Loucy (cell line): ENCODE measurements around the gene RALGPS2.
"Not testable (repeated sequence)": the region's sequence is repeated elsewhere in the genome, so short reads cannot be mapped to it uniquely, and the experiment has no call there.

ENCODE experiments used
- H2AFZ ChIP-seq: fragments of 200-600 bp; sonication (generic); 2 replicates; pipeline ENCODE4 v1.6.0; 2016; ENCODE audit warnings: antibody characterized with exemption, mild to moderate bottlenecking, low read length, moderate library complexity
- H3F3A ChIP-seq: fragments of 200-600 bp; 2 replicates; pipeline ENCODE4 v1.6.0; 2016; ENCODE audit warnings: antibody characterized with exemption, low read depth, mild to moderate bottlenecking
- H3K27me3 ChIP-seq: fragments of 200-600 bp; sonication (generic); 2 replicates; pipeline ENCODE4 v1.6.1; 2014; ENCODE audit warnings: low read length, mild to moderate bottlenecking; ENCODE audit not compliant: insufficient read depth, poor library complexity, severe bottlenecking
- H3K36me3 ChIP-seq: fragments of 200-600 bp; sonication (generic); 2 replicates; pipeline ENCODE4 v1.6.1; 2016; ENCODE audit warnings: low read length; ENCODE audit not compliant: insufficient read depth
- H3K4me1 ChIP-seq: fragments of 200-600 bp; sonication (generic); 2 replicates; pipeline ENCODE4 v1.5.1; 2014; ENCODE audit warnings: low read length, mild to moderate bottlenecking; ENCODE audit not compliant: insufficient read depth, poor library complexity, severe bottlenecking
- H3K4me2 ChIP-seq: fragments of 200-600 bp; sonication (generic); 2 replicates; pipeline ENCODE4 v1.6.0; 2014; ENCODE audit warnings: antibody characterized with exemption, low read length, low read depth, mild to moderate bottlenecking; ENCODE audit not compliant: poor library complexity, severe bottlenecking
- H3K4me3 ChIP-seq: fragments of 200-600 bp; sonication (generic); 2 replicates; pipeline ENCODE4 v1.5.1; 2014; ENCODE audit warnings: low read length, mild to moderate bottlenecking, mixed read lengths; ENCODE audit not compliant: poor library complexity, severe bottlenecking
- H3K79me2 ChIP-seq: fragments of 200-600 bp; sonication (generic); 2 replicates; pipeline ENCODE4 v1.6.1; 2014; ENCODE audit warnings: low read length; ENCODE audit not compliant: insufficient read depth
- H3K9ac ChIP-seq: fragments of 200-600 bp; sonication (generic); 2 replicates; pipeline ENCODE4 v1.6.0; 2014; ENCODE audit warnings: mild to moderate bottlenecking, low read depth, low read length, moderate library complexity; ENCODE audit not compliant: poor library complexity, severe bottlenecking
- H3K9me2 ChIP-seq: fragments of 200-600 bp; sonication (generic); replicated peaks from 2 replicates; pipeline ENCODE4 v1.6.1; 2016; ENCODE audit warnings: low read depth, low read length, mixed read lengths
- H3K9me3 ChIP-seq: fragments of 200-600 bp; sonication (generic); 2 replicates; pipeline ENCODE4 v1.6.1; 2014; ENCODE audit warnings: mild to moderate bottlenecking, antibody characterized with exemption, low read length, low read depth; ENCODE audit not compliant: insufficient read depth
- H4K20me1 ChIP-seq: fragments of 200-600 bp; sonication (generic); 2 replicates; pipeline ENCODE4 v1.6.0; 2014; ENCODE audit warnings: antibody characterized with exemption, low read length, mild to moderate bottlenecking; ENCODE audit not compliant: insufficient read depth, poor library complexity, severe bottlenecking
- CTCF ChIP-seq: fragments of 200-600 bp; sonication (generic); conservative IDR thresholded peaks from 2 replicates; pipeline ENCODE4 v1.5.1; 2014; ENCODE audit warnings: mild to moderate bottlenecking, antibody characterized with exemption, low read length
- EZH2phosphoT487 ChIP-seq: fragments of 200-600 bp; IDR thresholded peaks from 2 replicates; pipeline ENCODE4 v1.6.1; 2018; ENCODE audit warnings: antibody characterized with exemption, mild to moderate bottlenecking, moderate library complexity, borderline replicate concordance

RALGPS2 gene

GRCh38 chr1:178947677-178947981 lies 222.6 kb downstream of the RALGPS2 start:
- Histone ChIP-seq H3F3A (no peaks in the 10 kb centered on the region), H3K9me3 (no peaks in the 10 kb centered on the region), H3K4me2 (no peak overlapping the region), H3K4me1 (peaks cover 6% of the 10 kb centered on the region), H3K36me3 (no peaks in the 10 kb centered on the region), H2AFZ (no peak overlapping the region), H4K20me1 (no peaks in the 10 kb centered on the region), H3K79me2 (no peaks in the 10 kb centered on the region), H3K9me2 (no peaks in the 10 kb centered on the region), H3K4me3 (no peak overlapping the region), H3K27me3 (no peaks in the 10 kb centered on the region), H3K9ac (no peak overlapping the region)
- TF ChIP-seq CTCF (no peak), EZH2phosphoT487 (no peak)

GRCh38 chr1:178948676-178949075 lies 223.6 kb downstream of the RALGPS2 start:
- Histone ChIP-seq H3K9me2 (no peaks in the 10 kb centered on the region), H3K79me2 (no peaks in the 10 kb centered on the region), H3F3A (no peaks in the 10 kb centered on the region), H4K20me1 (no peaks in the 10 kb centered on the region), H3K9me3 (no peaks in the 10 kb centered on the region), H3K36me3 (no peaks in the 10 kb centered on the region), H3K4me3 (no peak overlapping the region), H2AFZ (no peak overlapping the region), H3K4me2 (no peak overlapping the region), H3K4me1 (no peaks in the 10 kb centered on the region), H3K27me3 (no peaks in the 10 kb centered on the region), H3K9ac (no peak overlapping the region)
- TF ChIP-seq EZH2phosphoT487 (no peak), CTCF (no peak)

- H3K36me3 ChIP-seq, H3K4me1 ChIP-seq: not testable (repeated sequence)
These were observed 224.8 kb downstream of the RALGPS2 start for GRCh38 chr1:178949866-178950265.

GRCh38 chr1:178951600-178951999 lies 226.6 kb downstream of the RALGPS2 start:
- Histone ChIP-seq H3K9me2 (no peaks in the 10 kb centered on the region), H4K20me1 (no peaks in the 10 kb centered on the region), H3K4me3 (no peak overlapping the region), H3F3A (no peaks in the 10 kb centered on the region), H3K79me2 (no peaks in the 10 kb centered on the region), H3K4me2 (no peak overlapping the region), H3K27me3 (no peaks in the 10 kb centered on the region), H3K4me1 (no peaks in the 10 kb centered on the region), H3K9ac (no peak overlapping the region), H2AFZ (no peak overlapping the region), H3K9me3 (no peaks in the 10 kb centered on the region), H3K36me3 (no peaks in the 10 kb centered on the region)
- no peak for TF ChIP-seq EZH2phosphoT487
- no peak for TF ChIP-seq CTCF

More at GRCh38 chr1:178949866-178950265, 224.8 kb downstream of the RALGPS2 start:
- H3K79me2 ChIP-seq, H3F3A ChIP-seq, H3K27me3 ChIP-seq, H4K20me1 ChIP-seq, H3K9ac ChIP-seq, H3K9me3 ChIP-seq, H3K4me3 ChIP-seq, H3K9me2 ChIP-seq, H3K4me2 ChIP-seq, H2AFZ ChIP-seq: not testable (repeated sequence)
